ENCODE measurements around the gene TFDP2.
"Not testable (repeated sequence)": the region's sequence is repeated elsewhere in the genome, so short reads cannot be mapped to it uniquely, and the experiment has no call there.

Gene TFDP2, protein sequence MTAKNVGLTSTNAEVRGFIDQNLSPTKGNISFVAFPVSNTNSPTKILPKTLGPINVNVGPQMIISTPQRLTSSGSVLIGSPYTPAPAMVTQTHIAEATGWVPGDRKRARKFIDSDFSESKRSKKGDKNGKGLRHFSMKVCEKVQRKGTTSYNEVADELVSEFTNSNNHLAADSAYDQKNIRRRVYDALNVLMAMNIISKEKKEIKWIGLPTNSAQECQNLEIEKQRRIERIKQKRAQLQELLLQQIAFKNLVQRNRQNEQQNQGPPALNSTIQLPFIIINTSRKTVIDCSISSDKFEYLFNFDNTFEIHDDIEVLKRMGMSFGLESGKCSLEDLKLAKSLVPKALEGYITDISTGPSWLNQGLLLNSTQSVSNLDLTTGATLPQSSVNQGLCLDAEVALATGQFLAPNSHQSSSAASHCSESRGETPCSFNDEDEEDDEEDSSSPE

DNA sequence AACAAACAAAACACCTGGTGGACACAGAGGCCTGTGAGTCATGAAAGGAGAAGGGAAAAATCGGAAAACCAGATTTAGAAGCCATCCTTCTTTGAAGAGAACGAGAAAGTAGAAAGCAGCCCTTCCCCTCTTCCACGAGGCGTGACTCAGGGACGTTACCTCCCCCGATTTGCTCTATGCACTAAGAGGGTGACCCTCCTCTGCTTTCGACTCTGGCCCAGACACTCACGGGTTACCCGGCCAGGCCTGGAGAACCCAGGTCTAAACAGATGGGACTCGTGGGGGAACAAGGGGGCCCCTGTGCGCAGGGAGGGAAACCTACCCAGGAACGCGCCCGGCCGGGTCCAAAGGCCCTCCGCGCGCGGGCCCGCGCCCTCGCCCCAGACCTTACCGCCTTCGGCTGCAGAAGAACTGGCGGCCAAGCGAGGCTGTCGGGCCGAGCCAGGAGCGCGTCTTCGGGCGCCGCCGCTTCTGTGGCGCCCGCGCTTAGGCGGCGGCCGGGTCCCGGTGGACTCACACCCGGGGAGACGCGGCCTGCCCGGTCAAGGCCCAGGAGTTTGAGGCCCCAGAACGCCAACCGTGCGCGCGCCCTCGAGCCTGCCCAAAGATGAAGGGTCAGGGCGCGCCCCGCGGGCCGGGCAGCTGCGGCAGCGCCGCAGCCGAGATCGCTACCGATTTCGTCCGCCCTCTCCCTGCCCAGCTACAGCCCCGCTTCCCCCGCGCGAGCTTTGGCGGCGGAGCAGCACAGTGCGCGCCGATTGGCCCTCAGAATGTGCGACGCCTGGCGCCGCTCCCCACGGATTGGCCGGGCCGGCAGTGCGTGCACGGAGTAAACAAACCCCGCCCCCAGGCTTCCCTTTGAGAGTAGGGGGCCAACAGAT lies at the start of gene TFDP2:
Gene TFDP2 (minus strand): TSS at position 753 of the 881 bp plus-strand sequence. CDS start 47,795 bp downstream, outside the sequence.
- DNase-seq: peak; percentile 79 to 96

- DNase-seq: no peak
Observed at GRCh38 chr3:142188846-142189245, 39.5 kb upstream of the TFDP2 start.

DNA sequence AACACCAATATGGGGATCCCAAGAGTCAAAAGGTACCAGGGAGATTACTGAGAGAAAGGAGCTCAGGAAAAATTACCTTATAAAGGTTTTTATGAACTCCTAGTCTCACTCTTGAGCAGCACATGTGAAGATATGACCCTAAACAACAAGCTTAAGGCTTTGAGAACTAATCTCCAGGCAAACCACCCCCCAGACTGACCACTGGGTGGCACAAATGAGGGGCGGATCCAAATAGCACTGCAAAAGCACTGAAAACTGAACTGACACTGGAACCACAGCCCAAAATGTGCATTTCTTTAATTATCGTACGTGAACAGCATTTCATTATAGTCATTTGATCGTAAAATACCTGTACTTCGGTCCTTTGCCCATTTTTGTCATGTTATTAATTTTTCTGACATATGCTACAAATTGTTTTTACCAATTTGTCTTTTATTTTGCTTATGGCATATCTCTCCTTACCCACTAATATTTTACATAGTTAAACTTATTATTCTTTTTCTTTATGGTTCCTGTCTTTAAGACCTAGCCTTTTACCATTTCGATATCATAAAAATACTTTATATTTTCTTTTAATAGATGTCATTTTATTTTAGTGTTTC lies 31.5 kb upstream of the TFDP2 start:
- DNase-seq: peak in 1 of 2 experiments; percentile 38

GRCh38 chr3:142175478-142175877 lies 26.1 kb upstream of the TFDP2 start:
- no peak for DNase-seq

GRCh38 chr3:142174559-142174958 lies 25.2 kb upstream of the TFDP2 start:
- DNase-seq: no peak

- DNase-seq: no peak
Observed at GRCh38 chr3:142168514-142168913, 19.2 kb upstream of the TFDP2 start.

- DNase-seq: no peak
Observed at GRCh38 chr3:142165194-142165593, 15.8 kb upstream of the TFDP2 start.

DNA sequence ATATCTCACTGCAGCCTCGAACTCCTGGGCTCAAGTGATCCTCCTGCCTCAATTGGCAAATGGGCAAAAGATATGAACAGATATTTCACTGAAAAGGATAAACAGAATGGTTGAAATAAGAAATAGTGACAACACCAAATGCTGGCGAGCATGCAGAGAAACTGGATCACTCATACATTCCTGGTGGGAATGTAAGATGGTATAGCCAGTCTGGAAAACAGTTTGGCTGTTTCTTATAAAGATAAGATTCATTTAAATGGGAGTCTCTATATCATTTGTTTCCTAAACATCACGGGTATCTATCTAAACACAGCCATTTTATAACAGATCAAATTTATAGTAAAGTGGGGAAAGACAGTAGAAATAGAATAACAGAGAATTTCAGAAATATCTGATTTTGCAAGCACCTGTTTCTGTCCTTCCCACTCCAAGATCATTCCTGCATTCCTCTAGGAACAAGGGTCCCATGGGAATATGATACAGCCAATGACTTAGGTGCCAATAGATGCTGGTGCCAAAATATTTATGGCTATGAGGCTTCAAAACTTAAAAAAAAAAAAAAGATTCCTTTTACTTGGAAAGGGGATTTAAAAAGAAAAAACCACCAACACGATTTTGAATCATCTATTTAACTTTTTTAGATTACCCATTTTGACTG lies 9.9 kb upstream of the TFDP2 start:
- no peak for DNase-seq

DNA sequence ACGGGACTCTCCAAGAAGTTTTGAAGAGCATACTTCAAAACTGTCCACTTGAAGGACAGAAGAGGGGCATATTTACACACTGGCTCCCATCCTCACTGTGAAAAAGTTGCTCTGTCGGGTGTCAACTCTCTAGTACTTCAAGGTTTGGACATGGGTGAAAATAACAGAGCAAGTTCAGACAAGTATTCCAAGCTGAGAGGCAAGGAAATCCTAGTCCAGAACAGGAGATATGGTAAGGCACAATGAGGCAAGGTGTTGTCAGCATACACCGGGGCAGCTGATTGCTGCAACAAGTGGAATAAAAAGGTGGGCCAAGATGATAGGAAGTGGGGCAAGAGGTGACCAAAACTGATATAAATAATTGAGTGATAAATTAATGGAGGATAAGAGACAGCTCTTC lies 4.8 kb upstream of the TFDP2 start:
- DNase-seq: no peak

- peak in 1 of 2 experiments; percentile 18 for DNase-seq
Observed at GRCh38 chr3:142152384-142152783, 3.0 kb upstream of the TFDP2 start.

DNA sequence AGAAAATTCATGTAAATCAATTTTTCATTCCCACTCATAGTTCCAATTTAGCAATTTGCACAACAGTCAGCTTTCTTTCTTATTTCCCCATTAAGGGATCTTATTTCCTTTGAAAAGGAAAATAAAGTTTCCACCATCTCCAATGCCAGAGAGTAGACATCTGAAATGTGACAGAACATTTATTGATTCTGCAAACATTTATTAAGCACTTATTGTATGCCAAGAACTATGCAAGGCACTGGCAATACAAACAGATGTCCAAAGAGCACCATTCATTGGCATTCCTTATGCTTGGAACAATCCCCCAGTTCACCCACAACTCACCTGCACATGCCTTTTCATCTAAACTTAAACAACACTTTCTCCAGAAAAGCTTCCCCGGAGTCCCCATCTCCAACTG lies 2.5 kb upstream of the TFDP2 start:
- DNase-seq: no peak

- no peak for DNase-seq
Observed at GRCh38 chr3:142151240-142151639, 1.9 kb upstream of the TFDP2 start.

DNA sequence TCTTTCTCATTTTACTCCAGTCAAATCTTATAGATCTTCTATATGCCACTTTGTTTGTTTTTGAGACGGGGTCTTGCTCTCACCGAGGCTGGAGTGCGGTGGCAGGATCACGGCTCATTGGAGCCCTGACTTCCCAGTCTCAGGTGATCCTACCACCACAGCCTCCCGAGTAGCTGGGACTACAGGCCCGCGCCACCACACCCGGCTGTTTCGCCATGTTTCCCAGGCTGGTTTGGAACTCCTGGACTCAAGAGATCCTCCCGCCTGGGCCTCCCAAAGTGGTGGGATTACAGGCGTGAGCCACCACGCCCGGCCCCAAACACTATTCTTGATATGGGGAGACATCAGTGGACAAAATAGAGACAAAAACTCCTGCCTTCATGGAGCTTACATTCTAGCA lies 927 bp upstream of the TFDP2 start:
- no peak for DNase-seq

DNA sequence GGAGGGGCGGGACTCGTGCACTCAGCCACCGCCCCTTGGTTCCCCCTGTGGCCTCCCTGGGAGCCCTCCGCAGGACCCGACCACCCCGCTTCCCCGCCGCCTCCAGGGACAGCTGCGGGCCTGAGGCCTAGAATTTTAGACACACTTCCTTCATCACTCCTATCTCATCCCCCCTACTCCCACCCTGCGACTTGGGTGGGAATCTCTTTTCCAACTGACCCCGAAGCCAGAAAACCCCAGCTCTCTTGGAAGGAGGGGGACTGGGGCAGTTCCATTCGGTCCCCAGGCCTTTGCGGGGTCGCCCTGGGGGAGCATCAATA lies 289 bp upstream of the TFDP2 start:
- DNase-seq: no peak

GRCh38 chr3:142148044-142148791 lies 1.1 kb downstream of the TFDP2 start:
- peak; percentile 35 to 43 for DNase-seq

GRCh38 chr3:142144587-142144986 lies 4.8 kb downstream of the TFDP2 start:
- DNase-seq: not testable (repeated sequence)

DNA sequence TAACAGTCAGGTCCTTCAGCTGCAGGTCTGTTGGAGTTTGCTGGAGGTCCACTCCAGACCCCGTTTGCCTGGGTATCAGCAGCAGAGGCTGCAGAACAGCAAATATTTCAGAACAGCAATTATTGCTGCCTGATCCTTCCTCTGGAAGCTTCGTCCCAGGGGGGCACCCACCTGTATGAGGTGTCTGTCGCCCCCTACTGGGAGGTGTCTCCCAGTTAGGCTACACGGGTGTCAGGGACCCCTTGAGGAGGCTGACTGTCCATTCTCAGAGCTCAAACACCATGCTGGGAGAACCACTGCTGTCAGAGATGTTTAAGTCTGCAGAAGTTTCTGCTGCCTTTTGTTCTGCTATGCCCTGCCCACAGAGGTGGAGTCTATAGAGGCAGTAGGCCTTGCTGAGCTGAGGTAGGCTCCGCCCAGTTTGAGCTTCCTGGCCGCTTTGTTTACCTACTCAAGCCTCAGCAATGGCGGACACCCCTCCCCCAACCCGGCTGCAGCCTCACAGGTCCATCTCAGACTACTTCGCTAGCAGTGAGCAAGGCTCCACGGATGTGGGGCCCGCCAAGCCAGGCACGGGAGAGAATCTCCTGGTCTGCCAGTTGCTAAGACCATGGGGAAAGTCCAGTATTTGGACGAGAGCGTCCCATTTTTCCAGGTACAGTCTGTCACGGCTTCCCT lies 8.6 kb downstream of the TFDP2 start:
- DNase-seq: not testable (repeated sequence)

DNA sequence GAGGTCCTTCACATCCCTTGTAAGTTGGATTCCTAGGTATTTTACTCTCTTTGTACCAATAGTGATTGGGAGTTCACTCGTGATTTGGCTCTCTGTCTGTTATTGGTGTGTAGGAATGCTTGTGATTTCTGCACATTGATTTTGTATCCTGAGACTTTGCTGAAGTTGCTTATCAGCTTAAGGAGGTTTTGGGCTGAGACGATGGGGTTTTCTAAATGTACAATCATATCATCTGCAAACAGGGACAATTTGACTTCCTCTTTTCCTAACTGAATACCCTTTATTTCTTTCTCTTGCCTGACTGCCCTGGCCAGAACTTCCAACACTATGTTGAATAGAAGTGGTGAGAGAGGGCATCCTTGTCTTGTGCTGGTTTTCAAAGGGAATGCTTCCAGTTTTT lies 12.3 kb downstream of the TFDP2 start:
- DNase-seq: not testable (repeated sequence)

GRCh38 chr3:142134799-142135325 lies 14.5 kb downstream of the TFDP2 start:
- no peak for DNase-seq

- DNase-seq: no peak
Observed at GRCh38 chr3:142129516-142130171, 19.7 kb downstream of the TFDP2 start.

Data from NCI-H526 (cell line).